ENCODE measurements around the gene NELFB. TPM values are rescaled to one million over a fixed set of nuclear protein-coding genes. Genes with fewer than 3 reads are reported as not detected.
"Not testable (repeated sequence)": the region's sequence is repeated elsewhere in the genome, so short reads cannot be mapped to it uniquely, and the experiment has no call there.

NELFB gene
- polyA plus RNA-seq, 3 donors, result 36.1 to 38.9 (median 37.9) TPM

DNA sequence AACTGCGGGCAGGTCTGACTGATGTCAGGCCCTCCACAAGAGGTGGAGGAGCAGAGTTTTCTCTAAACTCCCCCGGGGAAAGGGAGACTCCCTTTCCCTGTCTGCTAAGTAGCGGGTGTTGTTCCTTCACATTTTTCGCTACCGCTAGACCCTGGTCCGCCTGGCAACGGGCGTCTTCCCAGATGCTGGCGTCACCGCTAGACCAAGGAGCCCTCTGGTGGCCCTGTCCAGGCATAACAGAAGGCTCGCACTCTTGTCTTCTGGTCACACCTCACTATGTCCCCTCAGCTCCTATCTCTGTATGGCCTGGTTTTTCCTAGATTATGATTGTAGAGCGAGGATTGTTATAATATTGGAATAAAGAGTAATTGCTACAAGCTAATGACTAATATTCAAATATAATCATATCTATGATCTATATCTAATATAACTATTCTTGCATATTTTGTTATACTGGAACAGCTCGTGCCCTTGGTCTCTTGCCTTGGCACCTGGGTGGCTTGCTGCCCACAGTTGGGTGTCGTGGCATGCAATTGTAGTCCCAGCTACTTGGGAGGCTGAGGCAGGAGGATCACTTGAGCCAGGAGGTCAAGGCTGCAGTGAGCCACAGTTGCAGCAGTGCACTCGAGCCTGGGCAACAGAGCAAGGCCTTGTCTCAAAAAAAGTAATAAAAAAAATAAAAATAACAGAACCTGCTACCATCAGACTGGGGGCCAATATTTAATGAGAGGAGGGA is 7.2 kb downstream of the NELFB start:
- WGBS, 3 donors, result 30 to 53% (median 40%) methylated on average over 14 of the region's 15 CpGs

DNA sequence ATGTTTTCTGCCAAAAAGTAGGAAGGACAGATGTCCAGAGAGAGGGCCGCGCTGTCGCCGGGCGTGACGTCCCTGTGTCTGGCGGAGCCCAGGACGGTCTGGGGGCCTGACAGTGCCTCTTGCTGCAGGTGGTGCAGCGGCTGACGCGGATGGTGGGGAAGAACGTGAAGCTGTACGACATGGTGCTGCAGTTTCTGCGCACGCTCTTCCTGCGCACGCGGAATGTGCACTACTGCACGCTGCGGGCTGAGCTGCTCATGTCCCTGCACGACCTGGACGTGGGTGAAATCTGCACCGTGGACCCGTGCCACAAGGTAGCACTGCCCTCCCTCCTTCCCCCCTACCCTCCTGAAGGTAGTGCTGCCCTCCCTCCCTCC is 7.8 kb downstream of the NELFB start:
- WGBS, 3 donors, result 87 to 95% (median 88%) methylated on average over 24 of the region's 24 CpGs
- H3K27ac ChIP-seq (ENCODE audit: low read depth, low read length), result no peak overlapping the region

More for the DNA sequence above, 7.2 kb downstream of the NELFB start:
- not testable (repeated sequence) for H3K27ac ChIP-seq (ENCODE audit: low read depth, low read length)

- no peak overlapping the region for H3K27ac ChIP-seq (ENCODE audit: low read depth, low read length)
- 77 to 86% (median 78%) methylated on average over 9 to 10 of the region's 10 CpGs for WGBS, 3 donors
These were observed 8.4 kb downstream of the NELFB start for GRCh38 chr9:137263506-137263905.

DNA sequence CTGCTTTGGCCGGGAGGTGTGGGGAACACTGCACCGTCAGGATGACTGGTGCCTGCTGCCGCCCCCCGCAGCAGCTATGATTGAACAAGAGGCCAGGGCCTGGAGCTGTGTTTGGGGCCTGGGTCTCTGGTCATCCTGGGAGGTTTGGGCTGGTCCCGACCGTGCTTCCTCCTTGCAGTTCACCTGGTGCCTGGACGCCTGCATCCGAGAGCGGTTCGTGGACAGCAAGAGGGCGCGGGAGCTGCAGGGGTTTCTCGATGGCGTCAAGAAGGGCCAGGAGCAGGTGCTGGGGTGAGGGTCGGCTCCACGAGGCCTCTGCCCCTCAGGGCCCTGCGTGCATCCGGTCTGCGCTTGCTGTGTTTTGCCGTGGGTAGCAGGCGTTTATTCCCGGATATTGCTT is 8.9 kb downstream of the NELFB start:
- 93 to 97% (median 95%) methylated on average over 22 of the region's 22 CpGs for WGBS, 3 donors
- H3K27ac ChIP-seq (ENCODE audit: low read depth, low read length), result no peak overlapping the region

GRCh38 chr9:137265496-137266161 is 10.5 kb downstream of the NELFB start:
- 92 to 95% (median 93%) methylated on average over 29 of the region's 29 CpGs for WGBS, 3 donors
- H3K27ac ChIP-seq (ENCODE audit: low read depth, low read length), result no peak overlapping the region

GRCh38 chr9:137266162-137266527 is 11.0 kb downstream of the NELFB start:
- 84 to 90% (median 86%) methylated on average over 15 of the region's 15 CpGs for WGBS, 3 donors
- no peak overlapping the region for H3K27ac ChIP-seq (ENCODE audit: low read depth, low read length)

DNA sequence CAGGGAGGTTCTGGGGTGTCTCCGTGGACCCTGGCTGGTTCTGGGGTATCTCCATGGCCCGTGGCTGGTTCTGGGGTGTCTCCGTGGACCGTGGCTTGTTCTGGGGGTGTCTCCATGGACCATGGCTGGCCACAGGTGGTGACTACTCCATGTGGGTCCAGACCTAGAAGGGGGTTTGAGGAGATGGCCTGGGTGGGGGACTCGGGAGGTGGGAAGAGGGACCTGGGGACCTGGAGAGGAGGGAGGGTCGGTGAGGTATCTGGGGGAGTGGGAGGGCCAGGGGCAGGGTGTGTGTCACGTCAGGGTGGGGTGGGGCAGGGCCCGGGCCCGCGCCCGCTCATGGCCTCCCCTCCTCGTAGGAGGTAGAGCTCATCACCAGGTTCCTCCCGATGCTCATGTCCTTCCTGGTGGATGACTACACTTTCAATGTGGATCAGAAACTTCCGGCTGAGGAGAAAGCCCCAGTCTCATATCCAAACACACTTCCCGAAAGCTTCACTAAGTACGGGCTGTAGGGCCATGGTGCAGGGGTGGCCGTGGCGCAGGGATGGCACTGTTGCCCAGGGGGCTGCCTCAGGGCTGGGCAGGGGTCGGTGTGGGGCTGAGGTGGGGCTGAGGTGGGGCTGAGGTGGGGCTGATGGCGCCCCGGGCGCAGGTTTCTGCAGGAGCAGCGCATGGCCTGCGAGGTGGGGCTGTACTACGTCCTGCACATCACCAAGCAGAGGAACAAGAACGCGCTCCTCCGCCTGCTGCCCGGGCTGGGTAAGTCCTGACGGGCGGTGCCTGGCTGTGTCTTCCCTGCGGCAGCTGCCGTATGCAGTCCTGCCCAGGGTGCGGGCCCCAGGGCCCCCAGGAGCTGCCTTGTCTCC is 11.7 kb downstream of the NELFB start:
- H3K27ac ChIP-seq (ENCODE audit: low read depth, low read length), result no peak overlapping the region
- WGBS, 3 donors, result 89 to 95% (median 90%) methylated on average over 34 of the region's 34 CpGs

- WGBS, 3 donors, result 81 to 89% (median 82%) methylated on average over 6 of the region's 6 CpGs
- H3K27ac ChIP-seq (ENCODE audit: low read depth, low read length), result no peak overlapping the region
These were observed 12.8 kb downstream of the NELFB start for GRCh38 chr9:137267933-137268355.

GRCh38 chr9:137268538-137269201 is 13.5 kb downstream of the NELFB start:
- whole genome bisulfite sequencing, 3 donors, result 59 to 74% (median 68%) methylated on average over 19 of the region's 19 CpGs
- no peak overlapping the region for H3K27ac ChIP-seq (ENCODE audit: low read depth, low read length)

DNA sequence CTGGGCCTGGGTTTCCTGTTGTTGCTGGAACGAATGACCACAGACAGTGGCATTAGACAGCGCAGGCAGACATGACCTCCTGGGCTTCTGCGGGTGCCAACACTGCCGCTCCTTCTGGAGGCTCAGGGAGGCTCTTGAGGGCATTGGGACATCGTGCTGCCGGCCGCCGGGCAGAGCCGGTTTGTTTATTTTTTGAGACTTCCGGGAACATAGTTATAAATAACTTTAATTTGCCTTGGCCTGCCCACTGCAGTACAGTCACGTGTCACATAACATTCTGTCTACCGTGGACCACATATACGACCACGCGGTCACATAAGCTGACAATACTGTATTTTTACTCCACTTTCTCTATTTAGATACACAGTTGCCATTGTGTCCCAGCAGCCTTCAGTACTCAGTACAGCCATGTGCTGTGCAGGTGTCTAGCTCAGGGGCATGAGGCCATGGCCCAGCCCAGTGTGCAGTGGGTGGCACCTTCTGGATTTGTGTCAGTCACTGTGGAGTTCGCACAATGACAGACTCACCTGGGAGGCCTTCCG is 14.2 kb downstream of the NELFB start:
- no peak overlapping the region for H3K27ac ChIP-seq (ENCODE audit: low read depth, low read length)
- 29 to 65% (median 55%) methylated on average over 17 of the region's 17 CpGs for WGBS, 3 donors

DNA sequence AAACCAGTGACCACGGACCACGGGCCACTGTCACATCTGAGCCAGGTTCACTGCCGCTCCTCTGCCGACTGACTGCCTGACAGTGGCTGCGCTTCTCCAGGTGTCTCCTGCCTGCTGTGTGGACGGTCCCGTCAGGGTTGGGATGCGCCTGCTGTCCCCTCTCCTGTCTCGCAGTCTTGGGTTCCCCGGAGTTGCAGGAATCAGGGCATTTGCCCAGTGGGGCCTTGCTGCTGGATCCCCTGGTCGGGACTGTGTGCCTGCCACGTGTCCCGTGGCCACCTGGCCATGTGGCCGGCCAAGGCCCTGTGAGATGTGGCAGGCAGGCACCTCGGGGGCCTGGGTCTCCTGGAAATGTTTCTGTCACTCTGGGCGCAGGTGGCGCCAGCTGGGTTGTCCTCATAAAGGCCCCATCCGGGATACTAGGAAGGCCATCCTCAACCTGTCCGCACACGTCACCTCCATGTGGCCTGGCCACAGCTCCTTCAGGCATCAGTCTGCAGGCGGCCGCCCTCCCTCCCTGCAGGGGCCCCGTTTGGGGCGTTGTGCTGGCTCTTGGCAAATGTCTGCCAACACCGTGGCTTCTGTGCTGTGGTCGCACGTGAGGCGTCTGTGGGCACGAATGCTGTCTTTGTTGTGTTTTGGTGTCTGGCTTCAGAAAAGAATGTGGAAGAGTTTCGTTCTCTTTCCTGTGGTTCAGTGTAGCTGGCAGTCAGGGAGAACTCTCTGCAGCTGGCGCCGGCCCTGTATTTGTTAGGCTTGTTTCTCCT is 16.0 kb downstream of the NELFB start:
- H3K27ac ChIP-seq (ENCODE audit: low read depth, low read length), result no peak overlapping the region
- WGBS, 3 donors, result 77 to 89% (median 79%) methylated on average over 32 of the region's 32 CpGs

- no peak overlapping the region for H3K27ac ChIP-seq (ENCODE audit: low read depth, low read length)
- 32 to 63% (median 40%) methylated on average over 3 of the region's 3 CpGs for WGBS, 3 donors
These were observed 16.6 kb downstream of the NELFB start for GRCh38 chr9:137271696-137272076.

GRCh38 chr9:137272241-137273094 is 17.3 kb downstream of the NELFB start:
- 93 to 94% (median 94%) methylated on average over 35 to 39 of the region's 39 CpGs for WGBS, 3 donors
- no peak overlapping the region for H3K27ac ChIP-seq (ENCODE audit: low read depth, low read length)

DNA sequence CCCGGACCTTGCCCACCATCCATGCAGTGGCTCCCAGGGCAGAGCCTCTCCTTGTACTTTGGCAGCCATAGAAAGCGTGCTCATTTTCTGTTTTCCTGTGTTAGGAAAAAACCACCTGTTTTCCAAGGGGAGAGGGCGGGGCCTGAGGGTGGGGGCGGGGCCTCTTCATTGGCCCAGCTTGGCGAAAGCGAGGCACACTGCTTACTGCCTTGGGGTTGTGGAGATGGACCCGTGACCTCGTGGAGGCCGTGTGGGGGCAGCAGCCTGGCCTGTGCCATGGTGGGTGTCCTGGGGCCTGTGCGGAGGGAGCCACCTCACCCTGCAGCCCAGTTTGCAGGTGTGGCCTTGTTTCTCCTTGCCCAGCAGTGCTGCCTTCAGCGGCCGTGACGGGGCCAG is 18.0 kb downstream of the NELFB start:
- 41 to 86% (median 86%) methylated on average over 13 of the region's 13 CpGs for WGBS, 3 donors
- no peak overlapping the region for H3K27ac ChIP-seq (ENCODE audit: low read depth, low read length)

DNA sequence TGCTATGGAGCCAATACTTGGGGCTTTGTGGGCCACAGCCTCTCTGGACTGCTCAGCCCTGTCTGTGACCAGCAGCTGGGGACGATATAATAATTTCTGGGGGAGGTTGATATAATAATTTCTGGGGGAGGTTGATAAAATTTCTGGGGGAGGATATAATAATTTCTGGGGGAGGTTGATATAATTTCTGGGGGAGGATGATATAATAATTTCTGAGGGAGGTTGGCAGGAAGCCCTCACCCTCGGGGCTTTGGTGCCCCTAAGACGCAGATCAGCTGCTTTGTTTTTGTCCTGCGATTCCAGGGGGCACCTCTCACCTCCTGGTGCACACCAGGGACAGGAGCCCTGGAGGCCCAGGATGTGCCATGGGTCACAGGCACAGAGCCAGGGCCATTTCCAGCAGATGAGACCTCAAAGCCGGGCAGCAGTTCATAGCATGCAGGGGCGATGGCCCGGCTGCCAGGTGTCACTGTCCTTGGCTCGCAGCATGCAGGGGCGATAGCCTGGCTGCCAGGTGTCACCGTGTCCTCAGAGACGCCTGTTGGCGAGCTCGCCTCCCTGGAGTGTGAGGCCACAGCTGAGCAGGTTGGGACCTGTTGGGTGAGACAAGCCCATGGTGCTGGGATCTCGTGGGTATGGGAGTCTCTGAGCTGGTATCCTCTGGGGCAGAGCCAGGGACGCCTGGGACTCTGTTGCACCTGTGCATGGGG is 18.6 kb downstream of the NELFB start:
- no peak overlapping the region for H3K27ac ChIP-seq (ENCODE audit: low read depth, low read length)
- WGBS, 3 donors, result 40 to 85% (median 80%) methylated on average over 15 of the region's 15 CpGs

- no peak overlapping the region for H3K27ac ChIP-seq (ENCODE audit: low read depth, low read length)
These were observed 20.1 kb downstream of the NELFB start for GRCh38 chr9:137275203-137275587.

More at GRCh38 chr9:137275203-137275587, 20.1 kb downstream of the NELFB start:
- 62 to 88% (median 82%) methylated on average over 10 of the region's 10 CpGs for WGBS, 3 donors
